ENCODE measurements around the gene ITPKC.

The ITPKC gene

GRCh38 chr19:40700083-40700482, 16.8 kb upstream of the ITPKC start:
- Histone ChIP-seq H3K4me1 (ENCODE audit: control insufficient read depth in 2 of 2, insufficient read depth in 2 of 2, low read length in 2 of 2) (no peaks in the 10 kb centered on the region), H3K27ac (ENCODE audit: low read depth in 2 of 2, low read length in 2 of 2) (no peak overlapping the region), H3K36me3 (ENCODE audit: control insufficient read depth in 2 of 2, insufficient read depth in 2 of 2, low read length in 2 of 2) (peaks cover 38 to 42% of the 10 kb centered on the region in 2 donors), H3K27me3 (ENCODE audit: control insufficient read depth in 2 of 2, insufficient read depth in 2 of 2, low read length in 2 of 2) (no peaks in the 10 kb centered on the region), H3K4me3 (ENCODE audit: low read length in 2 of 2) (no peak overlapping the region), H3K9me3 (ENCODE audit: control insufficient read depth in 2 of 2, low read length in 2 of 2) (no peaks in the 10 kb centered on the region), H3K9ac (ENCODE audit: low read depth in 1 of 2, low read length in 2 of 2) (no peak overlapping the region)

- no peaks in the 10 kb centered on the region for H3K4me1 ChIP-seq (ENCODE audit: control insufficient read depth in 2 of 2, insufficient read depth in 2 of 2, low read length in 2 of 2)
- peaks cover 40 to 49% of the 10 kb centered on the region in 2 donors for H3K36me3 ChIP-seq (ENCODE audit: control insufficient read depth in 2 of 2, insufficient read depth in 2 of 2, low read length in 2 of 2)
- no peak overlapping the region for H3K4me3 ChIP-seq (ENCODE audit: low read length in 2 of 2)
- no peak overlapping the region for H3K27ac ChIP-seq (ENCODE audit: low read depth in 2 of 2, low read length in 2 of 2)
- no peaks in the 10 kb centered on the region for H3K27me3 ChIP-seq (ENCODE audit: control insufficient read depth in 2 of 2, insufficient read depth in 2 of 2, low read length in 2 of 2)
- no peaks in the 10 kb centered on the region for H3K9me3 ChIP-seq (ENCODE audit: control insufficient read depth in 2 of 2, low read length in 2 of 2)
- no peak overlapping the region for H3K9ac ChIP-seq (ENCODE audit: low read depth in 1 of 2, low read length in 2 of 2)
Observed at GRCh38 chr19:40701758-40702157, 15.2 kb upstream of the ITPKC start.

- H3K9me3 ChIP-seq (ENCODE audit: control insufficient read depth in 2 of 2, low read length in 2 of 2), result no peaks in the 10 kb centered on the region
- H3K36me3 ChIP-seq (ENCODE audit: control insufficient read depth in 2 of 2, insufficient read depth in 2 of 2, low read length in 2 of 2), result peaks cover 40 to 49% of the 10 kb centered on the region in 2 donors
- peak overlapping the region in 1 of 2 donors; percentile 6 for H3K9ac ChIP-seq (ENCODE audit: low read depth in 1 of 2, low read length in 2 of 2)
- no peaks in the 10 kb centered on the region for H3K27me3 ChIP-seq (ENCODE audit: control insufficient read depth in 2 of 2, insufficient read depth in 2 of 2, low read length in 2 of 2)
- no peak overlapping the region for H3K27ac ChIP-seq (ENCODE audit: low read depth in 2 of 2, low read length in 2 of 2)
- H3K4me1 ChIP-seq (ENCODE audit: control insufficient read depth in 2 of 2, insufficient read depth in 2 of 2, low read length in 2 of 2), result no peaks in the 10 kb centered on the region
- no peak overlapping the region for H3K4me3 ChIP-seq (ENCODE audit: low read length in 2 of 2)
Observed at GRCh38 chr19:40702337-40703012, 14.4 kb upstream of the ITPKC start.

GRCh38 chr19:40703029-40703755, 13.7 kb upstream of the ITPKC start:
- no peaks in the 10 kb centered on the region for H3K4me1 ChIP-seq (ENCODE audit: control insufficient read depth in 2 of 2, insufficient read depth in 2 of 2, low read length in 2 of 2)
- H3K36me3 ChIP-seq (ENCODE audit: control insufficient read depth in 2 of 2, insufficient read depth in 2 of 2, low read length in 2 of 2), result peaks cover 43 to 55% of the 10 kb centered on the region in 2 donors
- H3K9ac ChIP-seq (ENCODE audit: low read depth in 1 of 2, low read length in 2 of 2), result no peak overlapping the region

GRCh38 chr19:40704491-40705361, 12.2 kb upstream of the ITPKC start:
- no peaks in the 10 kb centered on the region for H3K9me3 ChIP-seq (ENCODE audit: control insufficient read depth in 2 of 2, low read length in 2 of 2)
- H3K4me1 ChIP-seq (ENCODE audit: control insufficient read depth in 2 of 2, insufficient read depth in 2 of 2, low read length in 2 of 2), result no peaks in the 10 kb centered on the region
- H3K27ac ChIP-seq (ENCODE audit: low read depth in 2 of 2, low read length in 2 of 2), result no peak overlapping the region
- H3K27me3 ChIP-seq (ENCODE audit: control insufficient read depth in 2 of 2, insufficient read depth in 2 of 2, low read length in 2 of 2), result no peaks in the 10 kb centered on the region
- H3K9ac ChIP-seq (ENCODE audit: low read depth in 1 of 2, low read length in 2 of 2), result no peak overlapping the region
- H3K36me3 ChIP-seq (ENCODE audit: control insufficient read depth in 2 of 2, insufficient read depth in 2 of 2, low read length in 2 of 2), result peaks cover 46 to 64% of the 10 kb centered on the region in 2 donors
- H3K4me3 ChIP-seq (ENCODE audit: low read length in 2 of 2), result no peak overlapping the region

More at GRCh38 chr19:40703029-40703755, 13.7 kb upstream of the ITPKC start:
- Histone ChIP-seq H3K9me3 (ENCODE audit: control insufficient read depth in 2 of 2, low read length in 2 of 2) (no peaks in the 10 kb centered on the region), H3K27ac (ENCODE audit: low read depth in 2 of 2, low read length in 2 of 2) (no peak overlapping the region), H3K27me3 (ENCODE audit: control insufficient read depth in 2 of 2, insufficient read depth in 2 of 2, low read length in 2 of 2) (no peaks in the 10 kb centered on the region), H3K4me3 (ENCODE audit: low read length in 2 of 2) (no peak overlapping the region)

GRCh38 chr19:40705362-40705651, 11.6 kb upstream of the ITPKC start:
- Histone ChIP-seq H3K9ac (ENCODE audit: low read depth in 1 of 2, low read length in 2 of 2) (no peak overlapping the region), H3K9me3 (ENCODE audit: control insufficient read depth in 2 of 2, low read length in 2 of 2) (no peaks in the 10 kb centered on the region), H3K36me3 (ENCODE audit: control insufficient read depth in 2 of 2, insufficient read depth in 2 of 2, low read length in 2 of 2) (peaks cover 44 to 64% of the 10 kb centered on the region in 2 donors), H3K4me3 (ENCODE audit: low read length in 2 of 2) (no peak overlapping the region), H3K27ac (ENCODE audit: low read depth in 2 of 2, low read length in 2 of 2) (no peak overlapping the region), H3K27me3 (ENCODE audit: control insufficient read depth in 2 of 2, insufficient read depth in 2 of 2, low read length in 2 of 2) (no peaks in the 10 kb centered on the region), H3K4me1 (ENCODE audit: control insufficient read depth in 2 of 2, insufficient read depth in 2 of 2, low read length in 2 of 2) (no peaks in the 10 kb centered on the region)

GRCh38 chr19:40705950-40706619, 10.8 kb upstream of the ITPKC start:
- Histone ChIP-seq H3K27ac (ENCODE audit: low read depth in 2 of 2, low read length in 2 of 2) (no peak overlapping the region), H3K36me3 (ENCODE audit: control insufficient read depth in 2 of 2, insufficient read depth in 2 of 2, low read length in 2 of 2) (peaks cover 45 to 61% of the 10 kb centered on the region in 2 donors), H3K4me3 (ENCODE audit: low read length in 2 of 2) (no peak overlapping the region), H3K27me3 (ENCODE audit: control insufficient read depth in 2 of 2, insufficient read depth in 2 of 2, low read length in 2 of 2) (no peaks in the 10 kb centered on the region), H3K9me3 (ENCODE audit: control insufficient read depth in 2 of 2, low read length in 2 of 2) (no peaks in the 10 kb centered on the region), H3K4me1 (ENCODE audit: control insufficient read depth in 2 of 2, insufficient read depth in 2 of 2, low read length in 2 of 2) (no peaks in the 10 kb centered on the region), H3K9ac (ENCODE audit: low read depth in 1 of 2, low read length in 2 of 2) (no peak overlapping the region)

GRCh38 chr19:40707615-40708014, 9.3 kb upstream of the ITPKC start:
- Histone ChIP-seq H3K27me3 (ENCODE audit: control insufficient read depth in 2 of 2, insufficient read depth in 2 of 2, low read length in 2 of 2) (no peaks in the 10 kb centered on the region), H3K36me3 (ENCODE audit: control insufficient read depth in 2 of 2, insufficient read depth in 2 of 2, low read length in 2 of 2) (peaks cover 36 to 49% of the 10 kb centered on the region in 2 donors), H3K9me3 (ENCODE audit: control insufficient read depth in 2 of 2, low read length in 2 of 2) (no peaks in the 10 kb centered on the region), H3K4me1 (ENCODE audit: control insufficient read depth in 2 of 2, insufficient read depth in 2 of 2, low read length in 2 of 2) (no peaks in the 10 kb centered on the region), H3K27ac (ENCODE audit: low read depth in 2 of 2, low read length in 2 of 2) (no peak overlapping the region), H3K9ac (ENCODE audit: low read depth in 1 of 2, low read length in 2 of 2) (no peak overlapping the region), H3K4me3 (ENCODE audit: low read length in 2 of 2) (no peak overlapping the region)

GRCh38 chr19:40709817-40710216, 7.1 kb upstream of the ITPKC start:
- peaks cover 6% of the 10 kb centered on the region in 2 donors for H3K4me1 ChIP-seq (ENCODE audit: control insufficient read depth in 2 of 2, insufficient read depth in 2 of 2, low read length in 2 of 2)
- H3K27me3 ChIP-seq (ENCODE audit: control insufficient read depth in 2 of 2, insufficient read depth in 2 of 2, low read length in 2 of 2), result no peaks in the 10 kb centered on the region
- no peak overlapping the region for H3K9ac ChIP-seq (ENCODE audit: low read depth in 1 of 2, low read length in 2 of 2)
- H3K36me3 ChIP-seq (ENCODE audit: control insufficient read depth in 2 of 2, insufficient read depth in 2 of 2, low read length in 2 of 2), result peaks cover 27 to 33% of the 10 kb centered on the region in 2 donors
- H3K9me3 ChIP-seq (ENCODE audit: control insufficient read depth in 2 of 2, low read length in 2 of 2), result no peaks in the 10 kb centered on the region
- H3K27ac ChIP-seq (ENCODE audit: low read depth in 2 of 2, low read length in 2 of 2), result no peak overlapping the region
- no peak overlapping the region for H3K4me3 ChIP-seq (ENCODE audit: low read length in 2 of 2)

Measured in mucosa of rectum (tissue), 2 donors.